Neural cell (in vitro differentiated cells): ENCODE results near the gene CFAP299. TPM values are rescaled to one million over a fixed set of nuclear protein-coding genes. Genes with fewer than 3 reads are reported as not detected.

Experiments
- H2AFZ ChIP-seq: fragments of 200-600, 300-800 bp; sonication (generic), shearing (Covaris generic); 2 replicates; pipeline ENCODE4 v1.6.0; 2014; ENCODE audit warnings: low read depth, mild to moderate bottlenecking, antibody characterized with exemption, low read length, moderate library complexity
- H3F3A ChIP-seq: fragments of 200-600 bp; shearing (Covaris generic); 2 replicates; pipeline ENCODE4 v1.6.1; 2016; ENCODE audit warnings: mild to moderate bottlenecking, moderate library complexity, mixed read lengths, antibody characterized with exemption, low read length; ENCODE audit not compliant: insufficient read depth, poor library complexity, severe bottlenecking
- H3K27ac ChIP-seq: fragments of 200-600, 300-800 bp; sonication (generic), shearing (Covaris generic); 2 replicates; pipeline ENCODE4 v1.5.1; 2014; ENCODE audit warnings: mild to moderate bottlenecking, low read length, moderate library complexity
- H3K27me3 ChIP-seq: fragments of 300-800, 200-600 bp; sonication (generic), shearing (Covaris generic); 2 replicates; pipeline ENCODE4 v1.6.0; 2014; ENCODE audit warnings: mild to moderate bottlenecking, low read depth, low read length, moderate library complexity; ENCODE audit not compliant: insufficient read depth
- H3K36me3 ChIP-seq: fragments of 300-800, 200-600 bp; sonication (generic), shearing (Covaris generic); 2 replicates; pipeline ENCODE4 v1.5.1; 2014; ENCODE audit warnings: mild to moderate bottlenecking, antibody characterized with exemption, low read length, moderate library complexity; ENCODE audit not compliant: insufficient read depth
- H3K4me2 ChIP-seq: fragments of 300-800, 200-600 bp; sonication (generic), shearing (Covaris generic); 2 replicates; pipeline ENCODE4 v1.6.0; 2014; ENCODE audit warnings: mild to moderate bottlenecking, low read length
- H3K4me3 ChIP-seq: fragments of 300-800, 200-600 bp; sonication (generic), shearing (Covaris generic); 2 replicates; pipeline ENCODE4 v1.5.1; 2014; ENCODE audit warnings: mild to moderate bottlenecking, low read length, moderate library complexity
- H3K79me2 ChIP-seq: fragments of 200-600 bp; shearing (Covaris generic); replicated peaks from 2 replicates; pipeline ENCODE4 v1.6.0; 2014; ENCODE audit warnings: mild to moderate bottlenecking, low read length, moderate library complexity; ENCODE audit not compliant: insufficient read depth
- H3K9ac ChIP-seq: fragments of 300-800, 200-600 bp; sonication (generic), shearing (Covaris generic); 2 replicates; pipeline ENCODE4 v1.6.1; 2016; ENCODE audit warnings: mild to moderate bottlenecking, low read length, mixed read lengths
- H3K9me2 ChIP-seq: fragments of 200-600 bp; shearing (Covaris generic); 2 replicates; pipeline ENCODE4 v1.6.1; 2016; ENCODE audit warnings: mild to moderate bottlenecking, low read length, mixed read lengths; ENCODE audit not compliant: insufficient read depth
- H3K9me3 ChIP-seq: fragments of 200-600, 300-800 bp; sonication (generic), shearing (Covaris generic); 2 replicates; pipeline ENCODE4 v1.6.1; 2016; ENCODE audit warnings: mild to moderate bottlenecking, mixed run types, low read length, moderate library complexity, mixed read lengths
- H4K20me1 ChIP-seq: fragments of 200-600 bp; shearing (Covaris generic); 2 replicates; pipeline ENCODE4 v1.6.1; 2016; ENCODE audit warnings: mild to moderate bottlenecking, mixed run types; ENCODE audit not compliant: insufficient read depth
- EP300 ChIP-seq: fragments of 450-650 bp; conservative IDR thresholded peaks from 2 replicates; pipeline ENCODE4 v1.6.1; 2014; ENCODE audit warnings: antibody characterized with exemption, mild to moderate bottlenecking, moderate library complexity; ENCODE audit not compliant: poor library complexity, severe bottlenecking
- EZH2 ChIP-seq: fragments of 200-600, 300-800 bp; shearing (Covaris generic), sonication (generic); IDR thresholded peaks from 2 replicates; pipeline ENCODE4 v1.6.1; 2014; ENCODE audit warnings: antibody characterized with exemption, low read length, borderline replicate concordance, mild to moderate bottlenecking; ENCODE audit not compliant: insufficient read depth, poor library complexity, severe bottlenecking
- MXI1 ChIP-seq: fragments of 450-650 bp; conservative IDR thresholded peaks from 2 replicates; pipeline ENCODE4 v1.6.1; 2014; ENCODE audit warnings: antibody characterized with exemption, mild to moderate bottlenecking; ENCODE audit not compliant: poor library complexity, severe bottlenecking
- POLR2AphosphoS5 ChIP-seq: IDR thresholded peaks from 2 replicates; pipeline ENCODE4 v1.6.1; 2012
- RAD21 ChIP-seq: fragments of 450-650 bp; conservative IDR thresholded peaks from 2 replicates; pipeline ENCODE4 v1.6.1; 2014; ENCODE audit warnings: antibody characterized with exemption, mild to moderate bottlenecking, moderate library complexity
- SMC3 ChIP-seq: fragments of 450-650 bp; conservative IDR thresholded peaks from 2 replicates; pipeline ENCODE4 v1.6.1; 2014; ENCODE audit warnings: antibody characterized with exemption, mild to moderate bottlenecking, moderate library complexity; ENCODE audit not compliant: poor library complexity
- TAF1 ChIP-seq: IDR thresholded peaks from 2 replicates; pipeline ENCODE4 v1.6.1; 2012; ENCODE audit warnings: low read depth
- polyA plus RNA-seq: library from polyadenylated mRNA; depleted of rRNA; stranded (reverse); fragments of >200 nt; gene quantifications from 2 replicates; pipeline ENCODE4 v1.2.3, GENCODE V29; 2014
- TF ChIP-seq, protein P1 (sequence below): IDR thresholded peaks from 2 replicates; pipeline ENCODE4 v1.6.1; 2012; ENCODE audit warnings: borderline replicate concordance
- TF ChIP-seq, protein P2 (sequence below): fragments of 450-650 bp; IDR thresholded peaks from 2 replicates; pipeline ENCODE4 v1.5.1; 2014; ENCODE audit warnings: antibody characterized with exemption, mild to moderate bottlenecking, moderate library complexity; ENCODE audit not compliant: poor library complexity, severe bottlenecking

CFAP299 gene
- polyA plus RNA-seq, 1 donor from 2014 or later, result not detected

DNA sequence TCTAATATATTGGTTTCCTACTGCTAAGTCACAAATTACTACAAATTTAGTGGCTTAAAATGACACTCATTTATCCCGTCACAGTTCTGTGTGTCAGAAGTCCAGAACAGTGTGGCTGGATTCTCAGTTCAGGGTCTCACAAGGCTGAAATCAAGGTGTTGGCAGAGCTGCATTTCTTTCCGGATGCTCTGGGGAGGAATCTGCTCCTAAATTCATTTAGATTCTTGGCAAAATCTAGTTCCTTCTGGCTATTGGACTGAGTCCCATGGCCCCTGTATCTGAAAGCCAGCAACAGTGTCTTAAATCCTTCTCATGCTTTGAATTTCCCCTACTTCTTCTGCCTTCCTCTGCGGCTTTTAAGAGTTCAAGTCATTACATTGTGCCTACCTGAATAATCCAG is 591.9 kb downstream of the CFAP299 start:
- no peak overlapping the region for H2AFZ ChIP-seq
- TF ChIP-seq SMC3 (no peak), POLR2AphosphoS5 (no peak), MXI1 (no peak), EP300 (no peak)
- TF ChIP-seq, protein P1, sequence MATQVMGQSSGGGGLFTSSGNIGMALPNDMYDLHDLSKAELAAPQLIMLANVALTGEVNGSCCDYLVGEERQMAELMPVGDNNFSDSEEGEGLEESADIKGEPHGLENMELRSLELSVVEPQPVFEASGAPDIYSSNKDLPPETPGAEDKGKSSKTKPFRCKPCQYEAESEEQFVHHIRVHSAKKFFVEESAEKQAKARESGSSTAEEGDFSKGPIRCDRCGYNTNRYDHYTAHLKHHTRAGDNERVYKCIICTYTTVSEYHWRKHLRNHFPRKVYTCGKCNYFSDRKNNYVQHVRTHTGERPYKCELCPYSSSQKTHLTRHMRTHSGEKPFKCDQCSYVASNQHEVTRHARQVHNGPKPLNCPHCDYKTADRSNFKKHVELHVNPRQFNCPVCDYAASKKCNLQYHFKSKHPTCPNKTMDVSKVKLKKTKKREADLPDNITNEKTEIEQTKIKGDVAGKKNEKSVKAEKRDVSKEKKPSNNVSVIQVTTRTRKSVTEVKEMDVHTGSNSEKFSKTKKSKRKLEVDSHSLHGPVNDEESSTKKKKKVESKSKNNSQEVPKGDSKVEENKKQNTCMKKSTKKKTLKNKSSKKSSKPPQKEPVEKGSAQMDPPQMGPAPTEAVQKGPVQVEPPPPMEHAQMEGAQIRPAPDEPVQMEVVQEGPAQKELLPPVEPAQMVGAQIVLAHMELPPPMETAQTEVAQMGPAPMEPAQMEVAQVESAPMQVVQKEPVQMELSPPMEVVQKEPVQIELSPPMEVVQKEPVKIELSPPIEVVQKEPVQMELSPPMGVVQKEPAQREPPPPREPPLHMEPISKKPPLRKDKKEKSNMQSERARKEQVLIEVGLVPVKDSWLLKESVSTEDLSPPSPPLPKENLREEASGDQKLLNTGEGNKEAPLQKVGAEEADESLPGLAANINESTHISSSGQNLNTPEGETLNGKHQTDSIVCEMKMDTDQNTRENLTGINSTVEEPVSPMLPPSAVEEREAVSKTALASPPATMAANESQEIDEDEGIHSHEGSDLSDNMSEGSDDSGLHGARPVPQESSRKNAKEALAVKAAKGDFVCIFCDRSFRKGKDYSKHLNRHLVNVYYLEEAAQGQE, result no peak
- TF ChIP-seq, protein P2, sequence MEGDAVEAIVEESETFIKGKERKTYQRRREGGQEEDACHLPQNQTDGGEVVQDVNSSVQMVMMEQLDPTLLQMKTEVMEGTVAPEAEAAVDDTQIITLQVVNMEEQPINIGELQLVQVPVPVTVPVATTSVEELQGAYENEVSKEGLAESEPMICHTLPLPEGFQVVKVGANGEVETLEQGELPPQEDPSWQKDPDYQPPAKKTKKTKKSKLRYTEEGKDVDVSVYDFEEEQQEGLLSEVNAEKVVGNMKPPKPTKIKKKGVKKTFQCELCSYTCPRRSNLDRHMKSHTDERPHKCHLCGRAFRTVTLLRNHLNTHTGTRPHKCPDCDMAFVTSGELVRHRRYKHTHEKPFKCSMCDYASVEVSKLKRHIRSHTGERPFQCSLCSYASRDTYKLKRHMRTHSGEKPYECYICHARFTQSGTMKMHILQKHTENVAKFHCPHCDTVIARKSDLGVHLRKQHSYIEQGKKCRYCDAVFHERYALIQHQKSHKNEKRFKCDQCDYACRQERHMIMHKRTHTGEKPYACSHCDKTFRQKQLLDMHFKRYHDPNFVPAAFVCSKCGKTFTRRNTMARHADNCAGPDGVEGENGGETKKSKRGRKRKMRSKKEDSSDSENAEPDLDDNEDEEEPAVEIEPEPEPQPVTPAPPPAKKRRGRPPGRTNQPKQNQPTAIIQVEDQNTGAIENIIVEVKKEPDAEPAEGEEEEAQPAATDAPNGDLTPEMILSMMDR, result no peak
- H3K9me3 ChIP-seq, result no peaks in the 10 kb centered on the region

DNA sequence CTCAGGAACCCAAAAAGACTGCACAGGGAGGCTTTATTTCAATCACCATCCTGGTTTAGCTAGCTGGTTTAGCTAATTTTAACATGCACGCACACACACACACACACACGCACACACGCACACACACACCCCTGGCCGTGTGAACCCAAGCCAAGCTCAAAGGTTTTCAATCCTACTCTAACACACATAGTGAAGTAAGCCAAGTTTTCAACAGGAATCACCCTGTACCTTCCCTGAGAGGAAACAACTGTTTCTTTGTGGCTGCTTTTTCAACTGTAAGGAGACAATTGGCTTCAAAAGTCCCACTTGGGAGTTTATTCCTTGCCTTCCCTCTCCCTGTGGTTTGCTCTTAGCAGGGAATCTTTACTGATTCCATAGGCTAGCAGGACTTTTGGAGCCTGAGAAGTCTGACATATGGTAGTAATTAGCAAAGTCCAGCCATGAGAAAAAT is 596.1 kb downstream of the CFAP299 start:
- Histone ChIP-seq H3K36me3 (no peaks in the 10 kb centered on the region), H3K27me3 (no peaks in the 10 kb centered on the region), H3K9me2 (no peaks in the 10 kb centered on the region), H2AFZ (no peak overlapping the region), H3F3A (no peaks in the 10 kb centered on the region), H3K9me3 (no peaks in the 10 kb centered on the region), H4K20me1 (no peaks in the 10 kb centered on the region), H3K79me2 (no peaks in the 10 kb centered on the region), H3K4me2 (no peak overlapping the region), H3K4me3 (no peak overlapping the region), H3K9ac (no peak overlapping the region), H3K27ac (no peak overlapping the region)
- TF ChIP-seq RAD21 (no peak), MXI1 (no peak), TAF1 (no peak), EP300 (no peak), SMC3 (no peak), EZH2 (no peak), POLR2AphosphoS5 (no peak)
- TF ChIP-seq, protein P1, result no peak
- TF ChIP-seq, protein P2, result no peak

More for the DNA sequence above, 591.9 kb downstream of the CFAP299 start:
- Histone ChIP-seq H3K36me3 (no peaks in the 10 kb centered on the region), H3F3A (no peaks in the 10 kb centered on the region), H3K9ac (no peak overlapping the region), H3K79me2 (no peaks in the 10 kb centered on the region), H3K27ac (no peak overlapping the region), H3K9me2 (no peaks in the 10 kb centered on the region), H4K20me1 (no peaks in the 10 kb centered on the region), H3K27me3 (no peaks in the 10 kb centered on the region), H3K4me2 (no peak overlapping the region), H3K4me3 (no peak overlapping the region)
